Dermis blood vessel endothelial cell (primary cell): ENCODE data around the gene HNRNPL. TPM values are rescaled to one million over a fixed set of nuclear protein-coding genes. Genes with fewer than 3 reads are reported as not detected.
"Not testable (repeated sequence)": the region's sequence is repeated elsewhere in the genome, so short reads cannot be mapped to it uniquely, and the experiment has no call there.

Source experiments
- DNase-seq: peaks from one replicate; pipeline ENCODE4 v3.0.0; 2010
- total RNA-seq: library from RNA; depleted of rRNA; stranded (reverse); fragments of >200 nt; gene quantifications from 2 replicates; pipeline ENCODE4 v1.2.3, GENCODE V29; 2014

Gene HNRNPL
- total RNA-seq, 1 donor from 2014 or later = 293 TPM

DNA sequence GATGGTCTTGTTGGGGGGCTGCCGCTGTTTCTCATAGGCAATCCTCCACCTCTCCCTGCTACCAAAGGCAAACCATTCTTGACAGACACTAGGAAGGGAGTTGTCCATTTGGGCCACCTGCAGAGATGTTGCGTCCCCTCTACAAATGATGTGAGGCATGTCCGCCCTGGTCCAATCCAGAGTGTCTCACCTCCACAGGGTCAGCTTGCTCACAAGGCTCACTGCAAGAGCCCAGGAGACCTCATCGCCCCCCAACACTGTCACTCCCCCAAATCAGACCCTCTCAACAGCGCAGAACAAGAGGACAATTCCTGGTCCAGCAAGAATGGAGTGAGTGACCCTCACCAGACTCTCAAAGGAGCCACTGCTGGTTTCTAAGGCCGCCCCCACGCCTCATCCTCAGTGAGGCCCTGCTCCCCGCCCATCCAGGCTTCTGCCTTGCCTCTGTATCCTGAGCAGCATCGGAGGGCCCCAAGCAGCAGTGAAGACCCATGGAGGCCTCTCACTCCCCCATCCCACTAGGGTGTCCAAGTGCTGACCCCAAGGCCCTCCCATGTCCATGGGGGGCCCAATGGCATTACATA lies 6.5 kb downstream of the HNRNPL start:
- DNase-seq = no peak

DNA sequence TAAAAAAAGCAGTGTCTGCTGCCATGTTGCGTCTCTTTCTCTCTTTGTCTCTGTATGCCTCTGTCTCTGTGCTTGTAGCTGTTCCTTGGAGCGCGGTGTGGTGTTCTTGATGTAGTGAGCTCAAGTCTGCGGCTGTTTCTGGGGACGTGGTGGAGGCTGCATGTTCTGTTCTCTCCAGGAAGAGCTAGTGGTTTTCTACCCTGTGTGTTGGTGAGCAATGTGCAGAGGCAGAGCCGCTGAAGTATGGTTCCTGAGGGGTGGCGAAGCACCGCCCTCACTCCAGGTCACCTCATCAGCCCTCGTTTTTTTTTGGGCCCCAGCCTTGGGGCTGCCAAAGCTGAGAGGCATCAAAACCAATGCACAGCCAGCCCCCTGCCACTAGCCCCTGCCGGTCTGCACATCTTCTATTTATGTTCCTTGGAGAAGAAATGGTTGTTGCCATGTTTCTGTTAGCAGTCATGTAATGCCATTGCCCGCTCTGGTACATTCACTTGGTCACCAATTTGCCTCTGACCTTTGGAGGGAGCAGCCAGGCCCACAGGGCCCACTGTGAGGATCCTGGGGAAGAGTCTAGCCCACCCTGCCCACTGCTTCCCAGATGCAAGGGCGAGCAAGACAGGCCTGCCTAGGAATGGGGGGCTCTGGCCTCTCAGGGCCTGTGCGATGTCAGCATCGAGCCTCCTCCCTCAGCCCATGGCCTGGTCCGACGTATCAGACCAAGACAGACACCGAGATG lies 7.2 kb downstream of the HNRNPL start:
- no peak for DNase-seq

- DNase-seq = no peak
Observed at GRCh38 chr19:38841787-38842438, 7.9 kb downstream of the HNRNPL start.

GRCh38 chr19:38841180-38841766 lies 8.5 kb downstream of the HNRNPL start:
- DNase-seq = no peak

DNA sequence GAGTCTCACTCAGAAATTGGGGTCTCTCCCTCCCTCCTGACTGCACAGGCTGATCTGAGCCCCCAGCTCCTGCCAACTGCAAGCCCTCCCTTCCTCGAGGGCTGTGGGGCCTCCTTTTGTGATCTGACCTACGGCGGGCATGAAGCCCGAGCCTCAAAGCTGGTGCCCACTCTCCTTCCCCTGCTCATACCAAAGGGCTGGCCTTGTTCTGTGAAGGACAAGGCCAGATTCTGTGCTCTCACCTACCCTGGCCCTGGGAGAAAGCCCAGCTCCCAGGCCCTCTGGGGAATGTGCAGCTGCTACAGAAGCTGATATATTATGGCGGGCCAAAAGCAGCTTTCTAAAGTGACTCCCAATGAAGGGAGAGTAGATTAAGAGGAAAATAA lies 9.2 kb downstream of the HNRNPL start:
- no peak for DNase-seq

GRCh38 chr19:38839816-38840582 lies 9.8 kb downstream of the HNRNPL start:
- no peak for DNase-seq

GRCh38 chr19:38838986-38839761 lies 10.6 kb downstream of the HNRNPL start:
- DNase-seq = no peak

- DNase-seq = no peak
Observed at GRCh38 chr19:38838208-38838985, 11.4 kb downstream of the HNRNPL start.

GRCh38 chr19:38837656-38838121 lies 12.1 kb downstream of the HNRNPL start:
- no peak for DNase-seq

DNA sequence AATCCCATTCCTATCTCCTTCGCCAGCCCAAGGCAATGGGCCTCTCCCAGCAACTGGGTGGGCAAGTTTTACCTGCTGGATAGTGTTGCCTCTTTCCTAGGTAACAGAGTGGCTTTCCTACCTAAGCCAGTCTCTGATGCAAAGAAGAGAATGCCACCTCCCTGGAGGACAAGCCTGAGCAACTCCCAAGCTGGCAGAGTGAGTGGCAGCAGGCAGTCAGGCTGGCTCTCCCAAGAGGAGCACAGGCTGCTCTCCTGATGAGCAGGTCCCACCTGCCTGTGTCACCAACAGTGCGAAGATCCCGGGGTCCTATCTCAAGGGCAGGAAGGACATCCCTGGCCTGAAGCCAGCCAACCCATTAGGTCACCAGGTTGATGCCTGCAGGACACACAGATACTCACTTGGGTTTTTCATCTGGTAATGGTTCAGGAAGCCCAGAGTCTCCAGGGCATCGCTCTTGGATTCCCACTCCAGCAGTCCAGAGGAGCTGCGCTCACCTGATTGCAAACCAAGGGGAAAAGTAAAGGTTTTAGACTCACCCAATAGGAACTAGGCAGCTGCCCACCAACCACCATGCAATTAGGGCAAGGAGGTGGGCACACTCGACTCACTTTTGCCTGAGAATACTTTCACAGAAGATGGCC lies 12.7 kb downstream of the HNRNPL start:
- no peak for DNase-seq

- no peak for DNase-seq
Observed at GRCh38 chr19:38836159-38836982, 13.4 kb downstream of the HNRNPL start.

DNA sequence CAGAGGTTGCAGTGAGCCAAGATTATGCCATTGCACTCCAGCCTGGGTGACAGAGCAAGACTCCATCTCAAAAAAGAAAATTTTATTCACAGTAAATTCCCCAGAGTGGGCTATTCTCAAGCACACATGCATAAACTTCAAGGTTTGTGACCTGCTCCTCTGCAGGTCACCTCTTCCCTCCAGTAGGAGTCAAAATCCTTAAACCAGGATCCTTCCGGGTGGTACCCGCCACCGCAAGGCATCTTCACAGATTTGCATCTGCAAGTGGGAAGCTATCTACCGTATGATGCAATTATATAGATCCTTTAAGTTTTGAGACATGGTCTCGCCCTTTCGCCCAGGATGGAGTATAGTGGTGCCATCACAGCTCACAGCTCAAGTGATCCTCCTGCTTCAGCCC lies 15.2 kb downstream of the HNRNPL start:
- DNase-seq = no peak

DNA sequence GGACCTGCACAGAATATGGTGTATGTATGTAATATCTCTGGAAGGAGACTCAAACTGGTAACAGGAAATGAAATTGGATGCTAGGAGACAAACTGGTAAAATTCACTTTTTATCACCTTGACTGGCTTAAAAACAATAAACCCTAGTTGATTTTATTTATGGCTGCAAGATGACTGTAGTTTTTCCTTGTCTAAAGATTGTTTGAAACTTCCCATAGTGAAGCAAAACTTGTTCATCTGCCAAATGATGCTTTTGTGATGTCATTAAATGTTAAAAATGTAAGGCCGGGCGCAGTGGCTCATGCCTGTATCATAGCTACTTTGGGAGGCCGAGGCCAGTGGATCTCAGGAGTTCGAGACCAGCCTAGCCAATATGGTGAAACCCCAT lies 15.7 kb downstream of the HNRNPL start:
- no peak for DNase-seq

DNA sequence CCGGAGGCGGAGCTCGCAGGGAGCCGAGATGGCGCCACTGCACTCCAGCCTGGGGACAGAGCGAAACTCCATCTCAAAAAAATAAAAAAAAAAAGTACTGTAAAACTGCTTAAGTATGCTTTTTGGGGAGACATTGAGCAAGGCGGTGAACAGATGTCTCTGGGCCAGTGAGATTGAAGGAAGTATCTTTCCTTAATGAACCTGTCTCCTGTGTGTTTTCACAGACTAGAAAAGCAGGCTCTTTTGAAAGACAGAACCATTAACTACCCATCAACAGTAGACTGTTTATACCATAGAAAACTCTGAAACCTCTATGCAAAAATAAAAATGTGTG lies 16.7 kb downstream of the HNRNPL start:
- DNase-seq = no peak

DNA sequence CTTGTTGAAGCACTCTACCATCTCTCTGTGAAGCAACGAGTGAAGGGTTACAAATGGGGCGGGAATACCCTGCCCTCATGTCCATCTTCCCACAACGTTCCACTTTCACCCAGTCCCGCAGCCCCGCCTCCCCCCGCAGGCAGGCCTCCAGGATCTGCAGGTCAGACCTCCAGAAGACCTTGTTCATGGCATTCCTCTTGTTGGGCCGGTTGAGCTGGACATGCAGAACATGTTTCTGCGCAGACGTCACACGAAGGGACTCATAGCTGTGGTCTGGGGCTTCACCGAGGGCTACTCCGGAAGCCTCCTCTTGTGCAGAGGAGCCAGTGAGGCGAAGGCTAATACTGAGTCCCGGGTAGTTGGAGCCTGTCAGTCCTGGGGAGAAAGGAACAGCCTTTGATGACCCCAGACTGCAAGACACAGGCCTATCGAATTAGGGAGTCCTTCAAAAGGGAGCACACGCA lies 18.6 kb downstream of the HNRNPL start:
- DNase-seq = peak; percentile 66

DNA sequence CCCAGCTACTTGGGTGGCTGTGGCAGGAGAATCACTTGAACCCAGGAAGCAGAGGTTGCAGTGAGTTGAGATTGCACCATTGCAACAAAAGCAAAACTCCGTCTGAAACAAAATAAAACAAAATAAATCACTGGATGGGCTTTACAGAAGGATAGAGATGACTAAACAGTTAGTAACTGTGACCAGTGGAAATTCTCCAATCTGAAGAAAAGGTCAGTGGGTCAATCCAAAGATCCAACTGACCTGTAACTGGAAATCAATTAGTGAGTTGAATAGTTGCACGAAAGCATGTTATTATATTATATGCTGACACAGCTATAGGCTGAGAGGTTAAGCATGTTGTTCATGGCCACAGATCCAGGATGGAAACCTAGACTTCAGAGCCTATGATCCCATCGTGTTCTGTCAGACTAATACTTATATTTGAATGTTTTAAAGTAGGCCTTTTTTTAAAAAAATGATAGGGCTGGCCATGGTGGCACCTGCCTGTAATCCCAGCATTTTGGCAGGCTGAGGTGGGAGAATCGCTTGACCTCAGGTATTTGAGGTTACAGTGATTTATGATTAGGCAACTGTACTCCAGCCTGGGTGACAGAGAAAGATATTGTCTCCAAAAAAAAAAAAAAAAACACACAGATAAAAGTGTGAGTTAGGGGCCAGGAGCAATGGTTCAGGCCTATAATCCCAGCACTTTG lies 19.6 kb downstream of the HNRNPL start:
- no peak for DNase-seq

DNA sequence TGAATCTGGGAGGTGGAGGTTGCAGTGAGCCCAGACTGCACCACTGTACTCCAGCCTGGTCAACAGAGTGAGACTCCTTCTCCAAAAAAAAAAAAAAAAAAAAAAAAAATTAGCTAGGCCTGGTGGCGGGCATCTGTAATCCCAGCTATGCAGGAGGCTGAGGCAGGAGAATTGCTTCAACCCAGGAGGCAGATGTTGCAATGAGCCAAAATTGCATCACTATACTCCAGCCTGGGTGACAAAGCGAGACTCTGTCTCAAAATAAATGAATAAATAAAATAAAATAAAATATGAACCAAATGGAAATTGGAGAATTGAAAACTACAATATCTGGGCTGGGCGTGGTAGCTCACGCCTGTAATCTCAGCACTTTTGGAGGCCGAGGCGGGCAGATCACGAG lies 20.6 kb downstream of the HNRNPL start:
- DNase-seq = not testable (repeated sequence)

GRCh38 chr19:38826856-38827551 lies 22.8 kb downstream of the HNRNPL start:
- DNase-seq = no peak
